Stimulated activated naive CD8-positive, alpha-beta T cell treated with anti-CD3 and anti-CD28 coated beads, Interleukin-15, Interleukin-2, amounts not matched to agents 100 ng/mL and 50 ng/mL, for 24 hours (primary cell): ENCODE results near the gene HMOX2.

Experiments used
- H3K27ac Mint-ChIP-seq: one replicate; pipeline ENCODE4 v1.8.0; 2021; ENCODE audit warnings: mild to moderate bottlenecking, mixed read lengths
- H3K27me3 Mint-ChIP-seq: one replicate; pipeline ENCODE4 v1.8.0; 2021; ENCODE audit warnings: mixed read lengths
- H3K36me3 Mint-ChIP-seq: one replicate; pipeline ENCODE4 v1.8.0; 2021; ENCODE audit warnings: low read depth, mixed read lengths
- H3K4me1 Mint-ChIP-seq: one replicate; pipeline ENCODE4 v1.8.0; 2021; ENCODE audit warnings: low read depth, mixed read lengths
- H3K4me3 Mint-ChIP-seq: one replicate; pipeline ENCODE4 v1.8.0; 2021; ENCODE audit warnings: mild to moderate bottlenecking, mixed read lengths
- H3K9me3 Mint-ChIP-seq: one replicate; pipeline ENCODE4 v1.8.0; 2021; ENCODE audit warnings: mixed read lengths

Gene HMOX2

DNA sequence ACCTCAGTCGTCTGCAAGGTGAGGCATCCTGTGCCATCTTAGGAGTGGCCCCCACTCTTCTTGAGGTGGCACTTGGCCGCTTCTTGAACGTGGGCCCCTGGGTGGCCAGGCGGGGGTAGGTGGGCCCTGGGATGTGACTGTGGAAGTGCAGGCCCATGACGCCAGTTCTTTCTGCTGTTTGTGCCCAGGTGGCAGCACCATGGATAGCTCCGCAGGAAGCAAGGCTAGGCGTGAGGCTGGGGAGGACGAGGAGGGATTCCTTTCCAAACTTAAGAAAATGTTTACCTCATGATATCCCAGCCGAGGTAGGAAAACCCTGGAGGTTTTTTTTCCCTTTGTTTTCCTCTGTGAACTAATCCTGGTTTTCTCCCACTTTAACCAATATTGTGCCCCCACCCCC lies 21.6 kb upstream of the HMOX2 start:
- Mint-ChIP-seq H3K27me3 (no peaks in the 10 kb centered on the region), H3K4me1 (peaks cover 6% of the 10 kb centered on the region), H3K27ac (no peak overlapping the region), H3K9me3 (no peaks in the 10 kb centered on the region), H3K36me3 (peaks cover 71% of the 10 kb centered on the region), H3K4me3 (no peak overlapping the region)

GRCh38 chr16:4455081-4455480 lies 21.1 kb upstream of the HMOX2 start:
- no peaks in the 10 kb centered on the region for H3K27me3 Mint-ChIP-seq
- H3K27ac Mint-ChIP-seq = no peak overlapping the region
- H3K4me1 Mint-ChIP-seq = peaks cover 6% of the 10 kb centered on the region
- peaks cover 68% of the 10 kb centered on the region for H3K36me3 Mint-ChIP-seq
- no peak overlapping the region for H3K4me3 Mint-ChIP-seq
- no peaks in the 10 kb centered on the region for H3K9me3 Mint-ChIP-seq

DNA sequence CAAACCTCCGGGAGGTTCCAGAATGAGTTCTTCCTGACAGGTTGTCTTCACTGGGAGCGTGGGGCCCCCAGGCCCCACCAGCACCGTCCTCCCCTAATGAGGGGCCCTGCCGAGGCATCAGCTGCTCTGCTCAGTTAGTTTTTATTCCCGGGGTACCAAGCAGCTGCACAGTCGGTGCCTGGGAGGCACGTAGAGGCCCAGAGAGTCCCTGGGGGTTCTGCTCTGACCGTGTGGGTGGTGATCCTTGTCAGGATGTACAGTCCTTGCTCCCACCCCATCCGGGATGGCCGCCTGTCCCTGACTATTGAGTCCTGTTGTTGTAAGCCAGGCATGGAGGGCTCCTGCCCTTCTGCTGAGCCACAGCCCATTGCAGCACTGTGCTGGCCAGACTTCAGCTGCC lies 20.2 kb upstream of the HMOX2 start:
- Mint-ChIP-seq H3K27ac (no peak overlapping the region), H3K4me1 (peaks cover 6% of the 10 kb centered on the region), H3K36me3 (peaks cover 62% of the 10 kb centered on the region), H3K4me3 (no peak overlapping the region), H3K27me3 (no peaks in the 10 kb centered on the region), H3K9me3 (no peaks in the 10 kb centered on the region)

DNA sequence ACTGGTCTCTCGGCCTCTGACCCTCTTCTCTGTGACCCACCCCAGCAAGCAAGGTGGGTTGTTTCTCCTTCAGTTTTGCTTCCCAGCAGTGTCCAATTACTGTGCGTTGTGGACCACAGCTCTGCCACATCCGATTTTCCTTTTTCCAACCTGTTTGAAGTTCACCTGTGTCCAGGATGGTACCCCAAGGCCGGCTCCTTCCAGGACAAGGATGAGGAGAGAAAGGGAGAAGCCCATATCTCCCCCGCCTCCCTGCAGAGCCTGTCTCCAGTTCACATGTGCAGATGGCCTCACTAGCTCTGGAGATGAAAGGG lies 15.3 kb upstream of the HMOX2 start:
- Mint-ChIP-seq H3K4me1 (peaks cover 14% of the 10 kb centered on the region), H3K27ac (no peak overlapping the region), H3K4me3 (no peak overlapping the region), H3K36me3 (peaks cover 44% of the 10 kb centered on the region), H3K27me3 (no peaks in the 10 kb centered on the region), H3K9me3 (no peaks in the 10 kb centered on the region)

- Mint-ChIP-seq H3K36me3 (peaks cover 42% of the 10 kb centered on the region), H3K9me3 (no peaks in the 10 kb centered on the region), H3K27me3 (no peaks in the 10 kb centered on the region), H3K27ac (no peak overlapping the region), H3K4me3 (no peak overlapping the region), H3K4me1 (peaks cover 20% of the 10 kb centered on the region)
Observed at GRCh38 chr16:4461250-4462085, 14.7 kb upstream of the HMOX2 start.

DNA sequence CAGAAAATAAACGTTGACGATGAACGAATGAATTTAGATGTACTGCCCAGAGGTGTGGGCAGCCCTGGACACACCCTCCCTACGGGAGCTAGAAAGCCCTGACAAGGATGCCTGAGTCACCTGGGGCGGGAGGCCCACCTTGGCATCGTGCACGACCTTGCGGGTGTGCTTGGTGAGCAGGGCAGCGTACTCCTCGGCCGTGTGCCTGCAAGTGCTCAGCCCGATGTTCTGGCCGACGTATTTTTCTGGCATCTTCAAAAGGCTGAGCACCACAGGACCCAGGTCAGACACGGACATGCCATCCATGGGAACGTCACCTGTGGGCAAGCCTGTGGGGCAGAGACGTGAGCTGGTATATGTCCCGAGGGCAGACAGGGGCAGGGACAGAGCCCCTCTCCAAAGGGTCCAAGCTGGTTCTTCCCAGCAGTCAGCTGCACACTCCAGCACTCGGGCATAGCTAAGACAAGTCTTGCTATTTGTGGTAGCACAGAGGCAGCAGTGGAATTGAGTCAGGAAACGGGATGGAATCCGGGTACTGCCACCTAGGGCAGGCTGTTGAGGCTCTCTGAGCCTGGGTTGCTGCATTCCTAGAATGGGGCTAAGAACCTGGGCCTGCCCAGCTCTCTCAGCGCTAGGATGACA lies 12.6 kb upstream of the HMOX2 start:
- Mint-ChIP-seq H3K4me3 (no peak overlapping the region), H3K36me3 (peaks cover 38% of the 10 kb centered on the region), H3K27ac (no peak overlapping the region)

GRCh38 chr16:4465977-4466779 lies 10.0 kb upstream of the HMOX2 start:
- H3K36me3 Mint-ChIP-seq = peaks cover 29% of the 10 kb centered on the region
- H3K4me3 Mint-ChIP-seq = peak overlapping the region; percentile 52
- peaks cover 19% of the 10 kb centered on the region for H3K4me1 Mint-ChIP-seq
- no peaks in the 10 kb centered on the region for H3K9me3 Mint-ChIP-seq
- no peaks in the 10 kb centered on the region for H3K27me3 Mint-ChIP-seq
- H3K27ac Mint-ChIP-seq = peak overlapping the region; percentile 86

More for the DNA sequence above, 12.6 kb upstream of the HMOX2 start:
- H3K4me1 Mint-ChIP-seq = peaks cover 26% of the 10 kb centered on the region
- H3K27me3 Mint-ChIP-seq = no peaks in the 10 kb centered on the region
- H3K9me3 Mint-ChIP-seq = no peaks in the 10 kb centered on the region

DNA sequence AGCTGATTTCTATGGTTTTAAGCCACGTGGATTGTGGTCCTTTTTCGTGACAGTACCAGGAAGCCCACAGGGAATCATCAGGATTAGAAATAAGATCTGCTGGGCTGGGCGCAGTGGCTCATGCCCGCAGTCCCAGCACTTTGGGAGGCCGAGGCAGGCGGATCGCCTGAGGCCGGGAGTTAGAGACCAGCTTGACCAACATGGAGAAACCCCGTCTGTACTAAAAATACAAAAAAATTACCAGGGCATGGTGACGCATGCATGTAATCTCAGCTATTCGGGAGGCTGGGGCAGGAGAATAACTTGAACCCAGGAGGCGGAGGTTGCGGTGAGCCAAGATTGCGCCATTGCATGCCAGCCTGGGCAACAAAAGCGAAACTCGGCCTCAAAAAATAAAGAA lies 8.3 kb upstream of the HMOX2 start:
- no peak overlapping the region for H3K27ac Mint-ChIP-seq
- H3K36me3 Mint-ChIP-seq = peaks cover 29% of the 10 kb centered on the region
- peaks cover 24% of the 10 kb centered on the region for H3K4me1 Mint-ChIP-seq
- no peak overlapping the region for H3K4me3 Mint-ChIP-seq
- no peaks in the 10 kb centered on the region for H3K27me3 Mint-ChIP-seq
- H3K9me3 Mint-ChIP-seq = no peaks in the 10 kb centered on the region

- peaks cover 29% of the 10 kb centered on the region for H3K36me3 Mint-ChIP-seq
- H3K9me3 Mint-ChIP-seq = no peaks in the 10 kb centered on the region
Observed at GRCh38 chr16:4468972-4469371, 7.2 kb upstream of the HMOX2 start.

GRCh38 chr16:4471869-4472268 lies 4.3 kb upstream of the HMOX2 start:
- Mint-ChIP-seq H3K27ac (no peak overlapping the region), H3K4me3 (no peak overlapping the region), H3K27me3 (no peaks in the 10 kb centered on the region), H3K4me1 (peaks cover 29% of the 10 kb centered on the region), H3K9me3 (no peaks in the 10 kb centered on the region), H3K36me3 (peaks cover 14% of the 10 kb centered on the region)

More at GRCh38 chr16:4468972-4469371, 7.2 kb upstream of the HMOX2 start:
- H3K27ac Mint-ChIP-seq = no peak overlapping the region
- no peak overlapping the region for H3K4me3 Mint-ChIP-seq
- H3K4me1 Mint-ChIP-seq = peaks cover 30% of the 10 kb centered on the region
- no peaks in the 10 kb centered on the region for H3K27me3 Mint-ChIP-seq

DNA sequence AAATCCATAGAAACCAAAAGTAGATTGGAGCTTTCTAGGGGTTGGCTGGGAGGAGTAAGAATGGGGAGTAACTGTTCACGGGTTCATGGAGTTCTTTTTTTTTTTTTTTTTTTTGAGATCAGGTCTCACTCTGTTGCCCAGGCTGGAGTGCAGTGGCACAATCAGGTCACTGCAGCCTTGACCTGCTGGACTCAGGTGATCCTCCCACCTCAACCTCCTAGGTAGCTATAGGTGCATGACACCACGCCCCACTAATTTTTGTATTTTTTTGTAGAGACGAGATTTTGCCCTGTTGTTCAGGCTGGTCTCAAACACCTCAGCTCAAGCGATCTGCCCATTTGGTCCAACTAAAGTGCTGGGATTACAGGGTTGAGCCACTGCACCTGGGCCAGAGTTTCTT lies 3.3 kb upstream of the HMOX2 start:
- Mint-ChIP-seq H3K4me3 (peak overlapping the region; percentile 89), H3K4me1 (peaks cover 34% of the 10 kb centered on the region), H3K27me3 (no peaks in the 10 kb centered on the region), H3K27ac (peak overlapping the region; percentile 82), H3K9me3 (no peaks in the 10 kb centered on the region), H3K36me3 (peaks cover 13% of the 10 kb centered on the region)

- no peaks in the 10 kb centered on the region for H3K27me3 Mint-ChIP-seq
- no peaks in the 10 kb centered on the region for H3K9me3 Mint-ChIP-seq
- H3K4me1 Mint-ChIP-seq = peaks cover 44% of the 10 kb centered on the region
- H3K27ac Mint-ChIP-seq = peak within 1 kb of the TSS; percentile 96
- H3K4me3 Mint-ChIP-seq = peak within 1 kb of the TSS; percentile 89
- H3K36me3 Mint-ChIP-seq = peaks cover 16% of the 10 kb centered on the region
Observed at GRCh38 chr16:4474192-4474961, 1.8 kb upstream of the HMOX2 start, which contains the start of gene NMRAL1. Gene NMRAL1 (minus strand): TSS chr16:4474625. CDS start chr16:4474132, 493 bp downstream.

DNA sequence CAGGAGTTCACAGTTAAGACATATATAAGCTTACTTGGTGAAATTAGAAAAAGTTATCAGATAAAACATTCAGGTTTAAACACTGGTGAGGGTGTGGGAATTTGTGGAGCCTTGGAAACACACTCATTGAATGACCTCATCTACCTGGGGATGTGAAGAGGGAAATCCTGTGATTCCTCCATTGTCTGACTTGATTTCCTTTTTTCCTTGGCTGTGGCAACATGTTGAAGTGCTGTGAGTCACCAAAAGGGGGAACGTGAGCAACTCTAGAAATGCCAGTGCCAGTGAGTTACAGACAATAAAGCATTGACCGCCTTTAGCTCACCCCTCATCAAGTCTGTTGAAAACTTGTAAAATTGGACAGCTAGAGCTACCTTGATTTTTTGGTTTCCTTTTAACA lies 1.8 kb downstream of the HMOX2 start:
- H3K9me3 Mint-ChIP-seq = no peaks in the 10 kb centered on the region
- H3K4me3 Mint-ChIP-seq = peak overlapping the region; percentile 89
- peaks cover 57% of the 10 kb centered on the region for H3K4me1 Mint-ChIP-seq
- H3K27ac Mint-ChIP-seq = peak overlapping the region; percentile 73
- H3K27me3 Mint-ChIP-seq = no peaks in the 10 kb centered on the region
- peaks cover 31% of the 10 kb centered on the region for H3K36me3 Mint-ChIP-seq

GRCh38 chr16:4481526-4481925 lies 5.3 kb downstream of the HMOX2 start:
- Mint-ChIP-seq H3K36me3 (peaks cover 54% of the 10 kb centered on the region), H3K27ac (peak overlapping the region; percentile 13), H3K27me3 (no peaks in the 10 kb centered on the region), H3K4me3 (no peak overlapping the region), H3K4me1 (peaks cover 50% of the 10 kb centered on the region), H3K9me3 (no peaks in the 10 kb centered on the region)
